Keratinocyte (primary cell): ENCODE data around the gene SEZ6.

Experiments used
- EZH2 ChIP-seq: IDR thresholded peaks from one replicate; pipeline ENCODE4 v1.6.1; 2012; ENCODE audit warnings: inconsistent platforms, mild to moderate bottlenecking, low read length, moderate library complexity
- TF ChIP-seq, protein P1 (sequence below), 3 experiments: IDR thresholded peaks in 1 of 3; conservative IDR thresholded peaks in 1 of 3; optimal IDR thresholded peaks in 1 of 3; 2 replicates in 2 of 3; 3 replicates in 1 of 3; pipeline versions ENCODE3 to v1.5.1; 2011; ENCODE audit warnings: low read length in 3 of 3, mild to moderate bottlenecking in 3 of 3, moderate library complexity in 2 of 3, control low read depth in 1 of 3, inconsistent platforms in 1 of 3; ENCODE audit not compliant: insufficient read depth in 2 of 3; ENCODE audit errors: extremely low read depth in 1 of 3

GRCh38 chr17:28973425-28973824 is 32.4 kb downstream of the SEZ6 start:
- TF ChIP-seq, protein P1, sequence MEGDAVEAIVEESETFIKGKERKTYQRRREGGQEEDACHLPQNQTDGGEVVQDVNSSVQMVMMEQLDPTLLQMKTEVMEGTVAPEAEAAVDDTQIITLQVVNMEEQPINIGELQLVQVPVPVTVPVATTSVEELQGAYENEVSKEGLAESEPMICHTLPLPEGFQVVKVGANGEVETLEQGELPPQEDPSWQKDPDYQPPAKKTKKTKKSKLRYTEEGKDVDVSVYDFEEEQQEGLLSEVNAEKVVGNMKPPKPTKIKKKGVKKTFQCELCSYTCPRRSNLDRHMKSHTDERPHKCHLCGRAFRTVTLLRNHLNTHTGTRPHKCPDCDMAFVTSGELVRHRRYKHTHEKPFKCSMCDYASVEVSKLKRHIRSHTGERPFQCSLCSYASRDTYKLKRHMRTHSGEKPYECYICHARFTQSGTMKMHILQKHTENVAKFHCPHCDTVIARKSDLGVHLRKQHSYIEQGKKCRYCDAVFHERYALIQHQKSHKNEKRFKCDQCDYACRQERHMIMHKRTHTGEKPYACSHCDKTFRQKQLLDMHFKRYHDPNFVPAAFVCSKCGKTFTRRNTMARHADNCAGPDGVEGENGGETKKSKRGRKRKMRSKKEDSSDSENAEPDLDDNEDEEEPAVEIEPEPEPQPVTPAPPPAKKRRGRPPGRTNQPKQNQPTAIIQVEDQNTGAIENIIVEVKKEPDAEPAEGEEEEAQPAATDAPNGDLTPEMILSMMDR (optimal IDR thresholded peaks at IDR 0.05 in 1 of 3, IDR thresholded peaks at IDR 0.05 in 1 of 3, conservative IDR thresholded peaks at IDR 0.05 in 1 of 3; ENCODE audit: extremely low read depth in 1 of 3, insufficient read depth in 2 of 3, low read length in 3 of 3): no peak
- no peak for TF ChIP-seq EZH2
